HUDEP-2 (cell line): ENCODE results near the gene BLCAP.
"Not testable (repeated sequence)": the region's sequence is repeated elsewhere in the genome, so short reads cannot be mapped to it uniquely, and the experiment has no call there.

Source experiments
- DNase-seq, 76 experiments: peaks; one replicate each; lab custom pipeline; 2025; ENCODE audit not compliant: unreplicated experiment in 76 of 76; lab: John Stamatoyannopoulos, UW

BLCAP gene

DNA sequence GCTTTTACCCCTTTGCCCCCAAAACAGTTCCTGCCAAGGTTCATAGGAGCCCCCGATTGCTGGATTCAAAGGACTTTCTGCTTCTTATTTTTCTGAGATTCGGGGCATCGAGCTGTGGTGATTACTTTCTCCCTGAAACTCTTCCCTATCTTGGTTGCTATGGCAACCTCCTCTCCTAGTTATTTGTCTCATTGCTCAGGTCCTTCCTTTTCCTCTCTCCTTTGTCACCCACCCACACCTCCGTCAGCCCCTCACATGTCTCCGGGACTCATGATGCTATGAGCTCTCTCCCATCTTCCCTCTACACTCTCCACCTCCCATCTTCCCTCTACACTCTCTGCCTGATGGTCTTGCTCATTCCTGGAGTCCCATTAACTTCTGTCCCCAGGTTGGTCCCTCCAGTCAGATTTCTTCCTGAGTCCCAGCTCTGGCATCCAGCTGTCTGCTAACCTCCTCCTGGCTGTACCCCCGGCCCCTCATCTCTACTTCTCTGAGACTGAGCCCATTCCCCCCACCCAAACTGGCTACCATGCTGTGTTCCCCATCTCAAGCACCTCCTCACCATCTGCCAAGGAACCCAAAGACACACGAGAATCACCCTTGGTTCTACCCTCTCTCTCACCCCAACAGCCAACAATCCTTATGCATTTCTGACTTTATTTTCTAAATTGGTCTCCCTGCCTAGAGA is 36.9 kb downstream of the BLCAP start:
- DNase-seq, result no peak

DNA sequence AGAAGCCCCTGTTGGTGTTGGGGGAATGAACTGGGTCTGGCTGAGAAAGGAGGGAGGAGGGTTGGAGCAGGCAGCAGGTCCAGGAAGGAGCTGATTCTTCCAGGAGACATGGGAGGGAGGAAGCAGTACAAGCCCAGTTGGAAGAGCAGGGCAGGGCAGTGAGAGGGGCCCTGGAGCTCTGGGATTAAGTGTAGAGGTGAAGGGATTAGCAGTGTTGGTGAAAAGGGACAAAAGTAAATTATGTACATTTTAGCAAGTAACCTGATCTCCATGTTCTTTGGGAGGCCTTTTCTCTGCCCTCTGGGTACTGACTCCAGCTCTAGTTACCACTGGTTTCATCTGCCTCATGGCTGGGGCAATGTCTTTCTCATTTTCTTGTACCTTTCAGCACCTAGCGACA is 41.5 kb downstream of the BLCAP start:
- not testable (repeated sequence) for DNase-seq

DNA sequence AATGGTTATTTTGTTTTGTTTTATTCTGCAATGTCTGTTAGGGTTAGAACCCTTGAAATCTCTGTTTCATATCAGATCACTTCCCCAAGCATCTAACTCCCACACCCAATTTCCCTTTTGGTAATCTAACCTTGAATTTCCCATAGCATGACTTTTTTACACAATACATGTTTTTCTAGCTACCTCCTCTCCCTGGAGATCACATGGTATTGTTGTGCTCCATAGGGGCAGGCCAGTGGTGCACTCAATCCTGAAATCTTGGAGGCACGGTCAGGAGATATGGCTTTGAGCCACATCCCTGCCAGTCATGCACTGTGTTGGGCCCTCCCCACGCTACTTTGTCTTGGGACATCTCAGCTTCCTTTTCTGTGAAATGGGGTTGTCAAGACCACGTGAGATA is 43.3 kb downstream of the BLCAP start:
- no peak for DNase-seq

DNA sequence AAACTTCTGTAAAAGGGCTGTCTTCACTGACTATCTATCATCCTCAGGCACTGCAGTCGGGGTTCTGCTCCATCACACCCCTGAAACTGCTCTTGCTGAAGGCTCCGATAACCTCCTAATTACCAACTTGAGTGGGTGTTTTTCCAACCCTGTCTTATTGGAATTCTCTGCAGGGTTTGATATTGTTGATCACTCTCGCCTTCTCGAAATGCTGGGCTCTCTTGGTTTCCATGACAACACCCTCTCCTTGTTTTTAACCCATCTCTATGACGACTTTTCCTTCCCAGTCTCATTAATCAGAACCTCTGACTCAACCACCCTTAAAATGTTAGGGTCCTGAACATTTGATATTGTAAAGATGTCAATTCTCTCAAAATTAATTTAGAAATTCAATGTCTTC is 46.1 kb downstream of the BLCAP start:
- no peak for DNase-seq

DNA sequence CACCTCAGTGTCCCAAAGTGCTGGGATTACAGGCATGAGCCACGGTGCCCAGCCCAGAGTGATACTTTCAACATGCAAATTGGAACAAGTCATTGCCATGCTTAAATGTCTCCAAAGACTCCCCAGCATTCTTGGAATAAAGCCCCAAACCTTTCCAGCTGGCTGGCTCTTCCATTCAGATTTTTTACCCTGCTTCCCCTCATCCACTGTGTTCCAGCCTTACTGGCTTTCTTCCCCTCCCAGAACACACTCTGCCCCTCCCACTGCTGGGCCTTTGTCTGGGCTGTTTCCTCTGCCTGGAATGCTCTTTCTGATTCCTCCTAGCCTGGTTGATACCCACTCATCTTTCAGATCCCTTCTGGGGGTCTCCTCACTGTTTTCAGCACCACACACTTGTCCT is 46.8 kb downstream of the BLCAP start:
- no peak for DNase-seq

DNA sequence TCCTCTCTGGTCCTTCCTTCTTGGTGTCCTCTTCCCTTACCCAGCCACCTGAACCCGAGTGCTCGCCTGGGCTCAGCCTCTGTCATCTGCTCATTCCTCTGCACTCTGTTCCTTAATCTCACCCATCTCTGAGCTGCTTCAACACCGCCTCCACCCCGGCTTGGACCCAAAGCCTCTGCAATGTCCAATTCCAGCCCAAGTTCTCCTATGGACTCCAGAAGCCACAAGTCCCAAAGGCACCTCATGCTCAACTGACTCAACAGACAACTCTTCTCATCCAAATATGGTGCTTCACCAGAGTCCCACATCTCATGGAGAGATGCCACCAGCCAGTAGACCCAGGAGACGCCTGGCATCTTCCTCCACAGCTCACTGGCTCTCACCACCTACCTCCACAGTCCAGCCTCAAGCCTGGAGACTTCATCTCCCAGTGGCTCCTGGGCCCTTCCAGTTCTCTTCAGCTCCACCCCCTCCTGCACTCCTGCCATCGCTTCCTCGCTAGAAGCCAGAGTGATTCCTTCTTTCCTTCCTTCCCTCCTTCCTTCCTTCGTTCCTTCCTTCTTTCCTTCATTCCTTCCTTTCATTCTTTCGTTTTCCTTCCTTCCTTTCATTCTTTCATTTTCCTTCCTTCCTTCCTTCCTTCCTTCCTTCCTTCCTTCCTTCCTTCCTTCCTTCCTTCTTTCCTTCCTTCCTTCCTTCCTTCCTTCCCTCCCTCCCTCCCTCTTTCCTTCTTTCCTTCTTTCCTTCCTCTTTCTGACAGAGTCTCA is 47.6 kb downstream of the BLCAP start:
- DNase-seq, result no peak

DNA sequence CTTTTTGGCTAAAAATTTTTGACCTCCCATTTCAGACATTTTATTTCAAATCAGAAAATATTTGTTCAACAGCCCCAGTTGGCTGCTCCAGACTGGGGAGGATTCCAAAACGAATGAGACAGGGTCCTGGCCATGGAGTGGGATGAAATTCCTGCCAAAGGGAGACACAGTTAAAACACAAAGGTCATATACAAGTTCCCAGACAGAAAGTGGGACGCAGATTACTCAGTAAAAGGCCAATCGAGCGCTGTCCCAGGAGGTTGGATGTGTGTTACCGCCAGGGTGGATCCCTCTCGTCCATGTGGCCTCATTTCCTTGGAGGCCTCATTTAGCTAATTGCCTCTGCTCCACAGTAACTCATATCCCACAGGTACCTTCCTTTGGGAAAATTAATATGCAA is 48.4 kb downstream of the BLCAP start:
- no peak for DNase-seq

DNA sequence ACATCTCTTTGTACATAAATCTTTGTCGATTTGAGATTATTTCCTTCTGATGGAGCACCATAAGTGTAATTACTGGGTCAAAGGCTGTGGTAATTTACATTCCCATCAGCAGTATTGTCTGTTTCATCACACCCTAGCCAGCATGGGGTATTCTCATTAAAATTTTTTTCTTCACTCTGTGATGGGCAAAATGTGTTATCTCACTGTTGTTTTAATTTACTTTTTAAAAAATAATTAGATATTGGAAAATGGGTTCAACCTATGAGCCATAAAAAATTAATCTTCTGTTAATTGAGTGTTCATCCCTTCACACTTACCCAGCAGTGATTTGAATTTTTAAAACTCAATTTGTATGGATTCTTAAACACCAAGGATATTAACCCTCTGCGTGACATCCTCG is 50.6 kb downstream of the BLCAP start:
- no peak for DNase-seq

DNA sequence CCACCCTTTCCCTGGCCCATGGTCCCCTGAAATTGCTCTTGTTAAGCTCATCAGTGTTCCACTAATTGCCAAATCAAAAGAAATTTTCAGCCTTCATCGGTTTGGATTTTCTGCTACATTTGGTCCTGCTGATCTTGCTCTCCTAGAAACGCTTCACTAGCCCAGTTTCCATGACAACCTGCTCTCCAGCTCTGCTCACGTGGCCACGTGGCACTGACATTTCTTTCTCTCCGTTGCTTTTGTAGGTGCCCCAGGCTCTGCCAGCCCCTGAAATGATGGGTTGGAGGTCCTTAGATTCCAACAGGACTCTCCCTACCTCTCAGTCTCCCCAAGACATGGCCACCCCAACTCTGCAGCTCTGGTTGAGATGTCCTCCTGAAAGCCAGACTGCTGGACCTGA is 52.4 kb downstream of the BLCAP start:
- DNase-seq, result no peak

DNA sequence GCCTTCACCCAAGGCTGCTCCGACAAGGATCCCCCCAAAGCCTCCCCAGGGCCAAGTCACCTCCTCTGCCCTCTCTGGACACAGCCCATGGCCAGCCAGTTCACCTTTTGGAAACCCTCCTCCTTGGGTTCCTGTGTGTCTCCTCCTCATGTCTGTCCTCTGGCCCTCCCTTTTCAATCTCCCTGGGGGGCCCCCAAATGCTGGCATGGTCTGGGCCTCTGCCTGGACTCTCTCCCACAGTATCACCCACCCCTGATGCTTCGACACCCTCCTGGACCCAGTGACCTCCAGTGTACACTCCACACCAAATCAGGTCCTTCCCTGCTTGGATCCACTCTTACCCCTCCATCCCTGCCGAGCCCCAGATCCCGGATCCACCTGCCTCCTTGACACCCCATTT is 53.3 kb downstream of the BLCAP start:
- DNase-seq, result peak in 1 of 76 experiments; percentile 0

DNA sequence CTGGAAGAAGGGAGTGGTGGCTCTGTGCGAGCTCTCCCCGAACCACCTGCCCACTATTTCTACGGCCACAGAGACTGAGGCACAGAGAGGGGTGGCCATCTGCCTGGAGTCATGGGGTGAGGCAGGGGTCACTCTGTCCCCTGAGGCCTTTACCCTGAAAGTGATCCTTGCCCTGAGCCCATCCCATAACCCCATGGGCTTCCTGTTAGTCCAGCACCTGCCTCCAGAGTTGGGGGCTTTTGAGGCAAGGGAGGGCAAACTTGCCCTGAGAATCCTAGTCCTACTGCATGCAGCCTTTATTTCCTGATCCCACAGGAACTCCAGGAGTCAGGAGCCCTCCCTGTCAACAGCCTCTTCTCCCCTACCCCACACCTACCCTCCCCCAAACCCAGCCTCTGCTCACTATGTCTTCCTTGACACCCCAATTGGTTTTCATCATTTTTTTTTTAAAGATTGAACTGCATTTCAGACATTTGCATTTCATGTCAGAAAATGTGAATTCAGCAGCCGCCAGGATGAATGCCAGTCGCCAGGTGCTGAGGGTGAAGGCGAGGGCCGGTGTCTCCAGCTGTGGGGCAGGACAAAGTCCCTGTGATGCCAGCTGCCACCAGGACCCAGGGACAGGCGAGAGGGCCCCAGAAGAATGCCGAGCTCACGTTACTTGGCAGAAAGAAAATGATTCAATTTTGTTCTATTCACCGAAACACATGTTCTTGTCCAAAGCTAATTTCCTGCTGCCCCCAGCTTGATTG is 54.3 kb downstream of the BLCAP start:
- no peak for DNase-seq

DNA sequence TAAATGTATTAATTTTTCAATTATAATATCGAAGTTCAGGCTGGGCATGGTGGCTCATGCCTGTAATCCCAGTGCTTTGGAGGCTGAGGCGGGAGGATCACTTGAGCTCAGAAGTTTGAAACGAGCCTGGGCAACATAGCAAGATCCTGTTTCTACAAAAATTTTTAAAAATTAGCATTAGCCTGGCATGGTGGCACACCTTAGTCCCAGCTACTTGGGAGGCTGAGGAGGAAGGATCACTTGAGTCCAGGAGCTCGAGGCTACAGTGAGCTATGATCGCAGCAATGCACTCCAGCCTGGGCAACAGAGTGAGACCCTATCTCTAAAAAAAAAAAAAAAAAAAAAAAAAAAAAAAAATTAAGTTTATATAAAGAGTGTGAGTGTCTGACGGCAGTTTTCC is 55.2 kb downstream of the BLCAP start:
- DNase-seq, result not testable (repeated sequence)

DNA sequence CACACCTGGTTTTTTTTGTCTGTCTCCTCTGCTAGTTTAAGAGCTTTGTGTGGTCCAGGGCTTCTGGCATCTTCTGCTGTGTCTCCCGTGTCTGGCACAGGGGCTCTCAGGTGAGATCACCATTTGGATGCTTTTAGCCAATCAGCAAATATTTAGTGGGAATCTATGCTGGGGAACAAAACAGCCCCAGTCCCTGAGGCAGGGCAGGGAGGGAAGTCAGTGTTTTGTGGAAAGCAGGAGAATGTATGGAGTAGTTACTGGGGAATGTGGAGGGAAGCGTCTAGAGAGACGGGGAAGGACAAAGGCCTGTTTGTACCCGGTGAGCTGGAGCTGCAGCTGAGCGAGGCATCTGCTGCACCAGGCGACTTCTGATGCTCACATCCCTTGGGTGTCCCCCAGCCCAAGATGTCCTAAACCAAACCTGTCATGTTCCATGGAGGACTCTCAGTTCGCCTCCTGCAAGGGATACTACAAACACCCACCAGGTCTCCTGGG is 55.9 kb downstream of the BLCAP start:
- DNase-seq, result no peak

DNA sequence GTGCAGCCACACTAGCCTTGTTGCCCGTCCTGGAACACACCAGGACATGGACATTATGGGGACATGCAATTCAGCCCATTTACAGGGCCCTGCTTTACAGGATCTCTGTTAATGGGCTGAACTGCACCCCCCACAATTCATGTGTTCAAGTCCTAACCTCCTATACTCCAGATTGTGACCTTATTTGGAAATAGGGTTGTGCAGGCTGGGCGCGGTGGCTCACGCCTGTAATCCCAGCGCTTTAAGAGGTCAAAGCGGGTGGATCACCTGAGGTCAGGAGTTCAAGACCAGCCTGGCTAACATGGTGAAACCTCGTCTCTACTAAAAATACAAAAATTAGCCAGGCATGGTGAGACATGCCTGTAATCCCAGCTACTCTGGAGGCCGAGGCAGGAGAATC is 57.5 kb downstream of the BLCAP start:
- DNase-seq, result not testable (repeated sequence)

DNA sequence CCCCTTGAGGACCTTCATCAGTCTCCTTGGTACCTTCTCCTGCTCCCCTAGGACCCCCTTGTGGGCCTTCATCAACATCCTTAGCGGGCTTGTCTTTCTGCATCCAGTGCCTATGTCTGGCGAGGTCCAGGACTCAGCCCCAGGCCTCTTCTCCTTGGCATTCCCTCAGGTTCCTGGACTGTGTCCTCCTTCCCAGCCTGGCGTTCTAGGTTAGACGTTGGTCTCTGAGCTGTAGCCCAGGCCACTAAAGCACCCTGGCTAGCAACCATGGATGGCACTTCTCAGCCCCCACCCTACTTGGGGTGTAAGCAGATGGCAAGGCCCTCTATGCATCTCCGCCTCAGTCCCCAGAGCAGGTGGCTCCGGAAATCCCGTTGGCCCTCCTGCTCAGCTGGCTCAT is 58.1 kb downstream of the BLCAP start:
- DNase-seq, result no peak

DNA sequence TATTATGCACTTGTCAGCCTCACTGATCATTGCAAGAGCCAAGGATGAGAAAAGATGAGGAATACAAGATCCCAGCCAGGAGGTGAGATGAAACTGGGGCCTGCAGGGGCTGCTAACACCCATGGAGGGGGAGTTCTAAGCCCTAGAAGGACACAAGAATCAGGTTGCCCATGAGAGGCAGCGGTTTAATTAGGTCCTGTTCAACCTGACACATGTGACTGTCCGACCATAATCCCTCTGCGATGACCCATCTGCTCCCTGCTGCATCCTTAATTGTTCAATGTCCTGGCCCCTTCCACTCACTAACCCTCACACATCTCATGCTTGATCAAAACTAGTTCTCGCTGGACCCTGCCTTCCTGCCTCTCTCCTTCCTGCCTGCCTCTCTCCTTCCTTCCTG is 58.8 kb downstream of the BLCAP start:
- DNase-seq, result no peak
